ENCODE results near the gene PLCB4. TPM values are rescaled to one million over a fixed set of nuclear protein-coding genes. Genes with fewer than 3 reads are reported as not detected.
A peak's percentile ranks its signal among the peaks of the same experiment; 100 is the strongest.

The PLCB4 gene
- total RNA-seq: 12.0 TPM

- Histone ChIP-seq H3K4me3 (peak within 1 kb of the TSS; percentile 72 to 94), H3K27me3 (no peaks in the 10 kb centered on the region), H3K4me1 (peaks cover 11% of the 10 kb centered on the region), H3K36me3 (no peaks in the 10 kb centered on the region), H3K27ac (peak within 1 kb of the TSS; percentile 83), H3K9me3 (no peaks in the 10 kb centered on the region)
- DNase-seq (ENCODE audit: extremely low spot score in 2 of 2): no peak
- intact Hi-C loops (cut with DNase I): no loop called here
- TF ChIP-seq POLR2AphosphoS5 (IDR thresholded peaks at IDR 0.05; ENCODE audit: insufficient read depth in 1 of 2, low read depth in 1 of 2) (no peak), CTCF (IDR thresholded peaks at IDR 0.05) (no peak), POLR2A (IDR thresholded peaks at IDR 0.05) (no peak)
These were observed at the start of gene PLCB4 for GRCh38 chr20:9068841-9069663. TSS of gene PLCB4 (plus strand) at chr20:9069087. CDS start at chr20:9307815, 238,728 bp downstream.

- no peak for TF ChIP-seq CTCF (IDR thresholded peaks at IDR 0.05)
- TF ChIP-seq POLR2AphosphoS5 (IDR thresholded peaks at IDR 0.05; ENCODE audit: insufficient read depth in 1 of 2, low read depth in 1 of 2): no peak
- TF ChIP-seq POLR2A (IDR thresholded peaks at IDR 0.05): no peak
- no peak for DNase-seq (ENCODE audit: extremely low spot score in 2 of 2)
- H3K9me3 ChIP-seq: no peaks in the 10 kb centered on the region
- H3K27me3 ChIP-seq: no peaks in the 10 kb centered on the region
- no peaks in the 10 kb centered on the region for H3K4me1 ChIP-seq
- H3K27ac ChIP-seq: no peak overlapping the region
- no peaks in the 10 kb centered on the region for H3K36me3 ChIP-seq
- no peak overlapping the region for H3K4me3 ChIP-seq
- intact Hi-C loops (cut with DNase I): no loop called here
These were observed 49.1 kb upstream of the PLCB4 start for GRCh38 chr20:9019833-9020232.

- Histone ChIP-seq H3K27me3 (no peaks in the 10 kb centered on the region), H3K4me1 (no peaks in the 10 kb centered on the region), H3K27ac (no peak overlapping the region), H3K9me3 (no peaks in the 10 kb centered on the region), H3K36me3 (no peaks in the 10 kb centered on the region), H3K4me3 (no peak overlapping the region)
- TF ChIP-seq CTCF (IDR thresholded peaks at IDR 0.05): no peak
- TF ChIP-seq POLR2AphosphoS5 (IDR thresholded peaks at IDR 0.05; ENCODE audit: insufficient read depth in 1 of 2, low read depth in 1 of 2): no peak
- no peak for TF ChIP-seq POLR2A (IDR thresholded peaks at IDR 0.05)
- intact Hi-C loops (cut with DNase I): no loop called here
- DNase-seq (ENCODE audit: extremely low spot score in 2 of 2): no peak
These were observed 47.7 kb upstream of the PLCB4 start for GRCh38 chr20:9021216-9021615.

GRCh38 chr20:9021699-9022098 is 47.2 kb upstream of the PLCB4 start:
- H3K27ac ChIP-seq: no peak overlapping the region
- intact Hi-C loops (cut with DNase I): no loop called here
- H3K4me1 ChIP-seq: no peaks in the 10 kb centered on the region
- H3K36me3 ChIP-seq: no peaks in the 10 kb centered on the region
- TF ChIP-seq CTCF (IDR thresholded peaks at IDR 0.05) (no peak), POLR2A (IDR thresholded peaks at IDR 0.05) (no peak), POLR2AphosphoS5 (IDR thresholded peaks at IDR 0.05; ENCODE audit: insufficient read depth in 1 of 2, low read depth in 1 of 2) (no peak)
- H3K9me3 ChIP-seq: no peaks in the 10 kb centered on the region
- DNase-seq (ENCODE audit: extremely low spot score in 2 of 2): no peak
- no peaks in the 10 kb centered on the region for H3K27me3 ChIP-seq
- H3K4me3 ChIP-seq: no peak overlapping the region

- intact Hi-C loops (cut with DNase I): no loop called here
- TF ChIP-seq POLR2AphosphoS5 (IDR thresholded peaks at IDR 0.05; ENCODE audit: insufficient read depth in 1 of 2, low read depth in 1 of 2) (no peak), CTCF (IDR thresholded peaks at IDR 0.05) (no peak), POLR2A (IDR thresholded peaks at IDR 0.05) (no peak)
- no peaks in the 10 kb centered on the region for H3K4me1 ChIP-seq
These were observed 46.5 kb upstream of the PLCB4 start for GRCh38 chr20:9022376-9022775.

More at GRCh38 chr20:9022376-9022775, 46.5 kb upstream of the PLCB4 start:
- no peaks in the 10 kb centered on the region for H3K36me3 ChIP-seq
- no peak overlapping the region for H3K4me3 ChIP-seq
- no peaks in the 10 kb centered on the region for H3K9me3 ChIP-seq
- no peaks in the 10 kb centered on the region for H3K27me3 ChIP-seq
- no peak overlapping the region for H3K27ac ChIP-seq
- DNase-seq (ENCODE audit: extremely low spot score in 2 of 2): no peak

All from vagina (tissue), 2 donors.